Colonic mucosa (tissue), 4 donors: ENCODE data around the gene SCARF1. TPM values are rescaled to one million over a fixed set of nuclear protein-coding genes. Genes with fewer than 3 reads are reported as not detected.
A peak's percentile ranks its signal among the peaks of the same experiment; 100 is the strongest.
"Not testable (repeated sequence)": the region's sequence is repeated elsewhere in the genome, so short reads cannot be mapped to it uniquely, and the experiment has no call there.

ENCODE experiments used
- DNase-seq: peaks from one replicate; pipeline ENCODE4 v3.0.0-alpha.2; 2020
- H3K27ac ChIP-seq: fragments of 200-600 bp; one replicate; pipeline ENCODE4 v1.8.0; 2021
- H3K27me3 ChIP-seq: fragments of 200-600 bp; one replicate; pipeline ENCODE4 v1.8.0; 2021
- H3K36me3 ChIP-seq: fragments of 200-600 bp; one replicate; pipeline ENCODE4 v1.8.0; 2021
- H3K4me1 ChIP-seq: fragments of 200-600 bp; one replicate; pipeline ENCODE4 v1.8.0; 2021; ENCODE audit warnings: mild to moderate bottlenecking
- H3K4me3 ChIP-seq: fragments of 200-600 bp; one replicate; pipeline ENCODE4 v1.8.0; 2021
- H3K9ac ChIP-seq, 2 donors: one replicate each; pipeline ENCODE4 v1.7.0; 2013; ENCODE audit warnings: control low read depth in 2 of 2, low read depth in 2 of 2, low read length in 2 of 2
- H3K9me3 ChIP-seq: fragments of 200-600 bp; one replicate; pipeline ENCODE4 v1.8.0; 2021
- intact Hi-C: fragments of 100-400 bp; cut with DNase I; formaldehyde crosslinking; loops from one replicate; pipeline ENCODE4 v1.14.1; 2022
- total RNA-seq, 2 donors: library from RNA; stranded (reverse); fragmentation: NEBNext Ultra II Directional in 1 of 2; extraction: Animal tissue kit (Norgen Biotek cat#: 25700) in 1 of 2; gene quantifications; one replicate each; pipeline ENCODE4 v1.2.1, GENCODE V29; 2021
- TF ChIP-seq, protein P1 (sequence below): fragments of 200-600 bp; IDR thresholded peaks from one replicate; pipeline ENCODE4 v1.8.0; 2022; ENCODE audit warnings: antibody characterized with exemption, mild to moderate bottlenecking
- donor health status: healthy.
- donor health status: DM: no; HTN: no; CAD: no.
- donor health status: DM: no; HTN: no; CAD: no.

Gene SCARF1
- total RNA-seq, 2 donors from 2014 or later, result 6.3 to 7.7 TPM

DNA sequence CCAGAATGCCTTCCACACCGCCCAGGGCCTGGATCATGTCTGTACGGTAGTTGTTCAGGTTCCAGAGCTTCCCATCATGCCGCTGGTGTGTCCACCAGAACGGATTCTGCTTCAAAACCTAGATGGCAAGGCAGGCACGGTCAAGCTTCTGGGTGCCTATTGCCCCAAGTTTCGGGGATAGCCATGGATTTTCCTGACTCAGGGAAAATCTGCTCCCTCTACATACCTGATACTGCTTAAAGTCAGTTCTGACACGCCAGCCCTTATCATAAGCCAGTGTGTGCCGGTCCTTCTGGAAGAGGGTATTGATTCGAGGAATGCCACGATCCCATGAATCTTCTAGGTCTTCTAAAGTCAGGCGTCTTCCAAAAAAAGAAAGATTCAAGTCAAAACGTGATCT, 15.5 kb upstream of the SCARF1 start:
- H3K27me3 ChIP-seq, result no peaks in the 10 kb centered on the region
- H3K27ac ChIP-seq, result no peak overlapping the region
- no peaks in the 10 kb centered on the region for H3K4me1 ChIP-seq
- H3K9ac ChIP-seq, result no peak overlapping the region
- H3K36me3 ChIP-seq, result peaks cover 52% of the 10 kb centered on the region
- no peaks in the 10 kb centered on the region for H3K9me3 ChIP-seq
- DNase-seq, result no peak
- TF ChIP-seq, protein P1, sequence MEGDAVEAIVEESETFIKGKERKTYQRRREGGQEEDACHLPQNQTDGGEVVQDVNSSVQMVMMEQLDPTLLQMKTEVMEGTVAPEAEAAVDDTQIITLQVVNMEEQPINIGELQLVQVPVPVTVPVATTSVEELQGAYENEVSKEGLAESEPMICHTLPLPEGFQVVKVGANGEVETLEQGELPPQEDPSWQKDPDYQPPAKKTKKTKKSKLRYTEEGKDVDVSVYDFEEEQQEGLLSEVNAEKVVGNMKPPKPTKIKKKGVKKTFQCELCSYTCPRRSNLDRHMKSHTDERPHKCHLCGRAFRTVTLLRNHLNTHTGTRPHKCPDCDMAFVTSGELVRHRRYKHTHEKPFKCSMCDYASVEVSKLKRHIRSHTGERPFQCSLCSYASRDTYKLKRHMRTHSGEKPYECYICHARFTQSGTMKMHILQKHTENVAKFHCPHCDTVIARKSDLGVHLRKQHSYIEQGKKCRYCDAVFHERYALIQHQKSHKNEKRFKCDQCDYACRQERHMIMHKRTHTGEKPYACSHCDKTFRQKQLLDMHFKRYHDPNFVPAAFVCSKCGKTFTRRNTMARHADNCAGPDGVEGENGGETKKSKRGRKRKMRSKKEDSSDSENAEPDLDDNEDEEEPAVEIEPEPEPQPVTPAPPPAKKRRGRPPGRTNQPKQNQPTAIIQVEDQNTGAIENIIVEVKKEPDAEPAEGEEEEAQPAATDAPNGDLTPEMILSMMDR, result no peak
- H3K4me3 ChIP-seq, result no peak overlapping the region
- intact Hi-C loops, result no loop called here

DNA sequence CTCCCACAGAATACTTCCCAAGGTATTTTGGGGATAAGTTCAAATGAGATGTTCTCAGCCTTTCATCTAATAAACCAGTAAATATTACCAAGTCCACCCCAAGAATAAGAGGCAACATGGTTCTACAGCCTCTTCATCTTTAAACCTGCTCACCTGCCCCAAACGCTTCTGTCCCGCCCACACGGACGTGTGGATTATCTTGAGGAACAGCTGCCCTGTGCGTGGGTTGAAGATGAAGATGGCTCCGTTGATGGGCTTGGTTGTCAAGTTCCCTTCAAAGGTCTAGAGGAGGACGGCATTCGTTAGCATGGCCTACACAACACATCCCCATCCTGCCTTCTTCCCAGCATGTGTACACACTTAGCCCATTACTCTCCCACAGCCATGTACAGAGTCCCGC, 12.6 kb upstream of the SCARF1 start:
- no peak for DNase-seq
- intact Hi-C loops, result loop anchor here (10.0 kb wide), 1 partner anchor 47 kb away; no protein-coding TSS in a partner anchor
- Histone ChIP-seq H3K27ac (no peak overlapping the region), H3K4me1 (no peaks in the 10 kb centered on the region), H3K4me3 (no peak overlapping the region), H3K9ac (no peak overlapping the region), H3K27me3 (no peaks in the 10 kb centered on the region), H3K36me3 (peaks cover 61% of the 10 kb centered on the region), H3K9me3 (no peaks in the 10 kb centered on the region)
- TF ChIP-seq, protein P1, result no peak

DNA sequence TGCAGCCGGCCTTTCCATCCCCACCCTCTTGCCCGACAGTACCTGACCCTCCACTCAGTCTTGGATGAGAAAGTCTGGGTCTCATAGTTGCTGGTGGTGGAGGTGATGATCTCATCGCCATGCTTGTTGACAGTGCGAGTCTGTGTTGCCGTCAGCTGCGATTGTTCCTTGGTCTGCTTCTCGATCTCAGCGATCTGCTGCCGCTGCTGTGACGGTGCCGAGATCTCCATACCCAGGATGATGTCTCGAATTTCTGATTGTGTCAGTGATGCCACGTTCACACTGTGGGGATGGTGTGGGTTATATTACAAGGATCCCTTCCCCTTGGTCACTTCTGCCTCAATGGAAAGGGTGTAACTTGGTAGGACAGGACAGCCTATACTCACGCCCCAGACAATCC, 8.2 kb upstream of the SCARF1 start:
- TF ChIP-seq, protein P1, result no peak
- Histone ChIP-seq H3K9ac (no peak overlapping the region), H3K4me3 (no peak overlapping the region), H3K27me3 (no peaks in the 10 kb centered on the region), H3K36me3 (peaks cover 32% of the 10 kb centered on the region), H3K27ac (no peak overlapping the region), H3K9me3 (no peaks in the 10 kb centered on the region), H3K4me1 (peaks cover 14% of the 10 kb centered on the region)
- no peak for DNase-seq
- intact Hi-C loops, result loop anchor here (5.0 to 10.0 kb wide), 2 partner anchors 51 to 174 kb away; partner anchors contain the start of gene SMYD4

DNA sequence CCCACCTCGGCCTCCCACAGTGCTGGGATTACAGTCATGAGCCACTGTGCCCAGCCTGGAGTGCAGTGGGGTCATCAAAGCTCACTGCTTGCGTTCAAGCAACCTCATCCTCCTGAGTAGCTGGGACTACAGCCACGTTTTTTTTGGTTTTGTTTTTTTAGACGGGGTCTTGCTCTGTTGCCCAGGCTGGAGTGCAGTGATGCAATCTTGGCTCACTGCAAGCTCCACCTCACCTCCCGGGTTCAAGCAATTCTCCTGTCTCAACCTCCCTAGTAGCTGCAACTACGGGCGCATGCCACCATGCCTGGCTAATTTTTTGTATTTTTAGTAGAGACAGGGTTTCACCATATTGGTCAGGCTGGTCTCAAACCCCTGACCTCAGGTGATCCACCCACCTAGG, 7.3 kb upstream of the SCARF1 start:
- H3K4me1 ChIP-seq, result peaks cover 20% of the 10 kb centered on the region
- H3K9me3 ChIP-seq, H3K9ac ChIP-seq, H3K27ac ChIP-seq, H3K4me3 ChIP-seq, H3K27me3 ChIP-seq, DNase-seq: not testable (repeated sequence)
- H3K36me3 ChIP-seq, result peaks cover 27% of the 10 kb centered on the region
- intact Hi-C loops, result loop anchor here (5.0 to 10.0 kb wide), 2 partner anchors 52 to 175 kb away; partner anchors contain the start of gene SMYD4

DNA sequence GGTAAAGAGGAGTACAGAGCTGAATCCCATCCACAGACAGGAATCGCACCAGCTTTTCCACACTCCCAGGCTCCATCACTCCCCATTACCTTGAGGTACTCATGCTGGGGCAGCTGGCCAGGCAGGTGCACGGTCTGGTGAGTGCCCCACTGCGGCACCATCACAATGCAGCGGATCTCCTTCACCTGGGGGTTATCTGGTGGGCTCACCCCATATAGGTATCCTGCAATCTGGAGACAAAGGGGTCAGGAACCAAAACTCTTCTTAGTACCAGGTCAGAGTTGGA, 6.0 kb upstream of the SCARF1 start:
- TF ChIP-seq, protein P1, result no peak
- Histone ChIP-seq H3K4me3 (no peak overlapping the region), H3K27ac (peak overlapping the region; percentile 100), H3K9me3 (no peaks in the 10 kb centered on the region), H3K27me3 (no peaks in the 10 kb centered on the region), H3K36me3 (peaks cover 21% of the 10 kb centered on the region), H3K9ac (peak overlapping the region in 1 of 2 donors; percentile 74), H3K4me1 (peaks cover 21% of the 10 kb centered on the region)
- DNase-seq, result no peak
- intact Hi-C loops, result loop anchor here (5.0 to 10.0 kb wide), 2 partner anchors 53 to 176 kb away; partner anchors contain the start of gene SMYD4

DNA sequence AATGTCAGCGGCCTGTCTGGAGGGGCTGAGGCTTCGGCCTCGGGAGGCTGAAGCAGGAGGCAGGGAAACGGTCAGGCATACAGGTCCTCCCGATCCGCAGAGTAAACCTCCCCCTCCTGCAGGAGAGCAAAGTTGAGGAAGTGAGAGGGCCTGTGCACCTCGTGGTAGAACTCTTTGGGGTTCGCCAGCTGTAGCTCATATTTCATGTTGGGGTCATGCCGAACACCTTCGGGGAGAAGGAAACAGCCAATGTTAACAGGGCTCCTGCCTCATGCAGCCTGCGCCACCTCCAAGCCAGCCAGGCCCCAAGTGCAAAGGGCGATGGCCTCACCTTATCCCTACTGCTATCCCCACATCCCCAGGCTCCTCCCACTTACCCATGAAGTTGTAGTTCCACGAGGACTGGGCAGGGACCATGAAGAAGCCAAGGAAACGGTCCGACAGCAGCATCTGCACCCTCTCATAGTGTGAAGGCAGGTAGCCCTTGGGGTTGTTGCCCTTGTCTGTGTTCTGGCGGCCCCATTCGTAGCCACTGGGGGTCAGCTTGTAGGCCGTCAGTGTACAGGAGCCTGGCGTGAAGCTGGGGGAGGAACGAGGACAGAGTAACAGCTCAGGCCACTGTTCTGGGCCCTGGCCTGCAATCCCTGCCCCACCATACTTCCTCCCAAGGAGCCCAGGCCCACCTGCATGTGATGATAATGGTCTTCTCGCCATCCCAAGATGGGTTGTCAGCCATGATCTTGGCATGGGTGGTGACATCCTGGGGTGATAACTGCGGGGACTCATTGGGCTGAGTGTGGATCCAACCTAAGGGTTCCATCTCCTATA, 5.4 kb upstream of the SCARF1 start:
- Histone ChIP-seq H3K36me3 (peaks cover 17% of the 10 kb centered on the region), H3K4me3 (no peak overlapping the region), H3K4me1 (peaks cover 21% of the 10 kb centered on the region), H3K9me3 (no peaks in the 10 kb centered on the region), H3K27ac (peak overlapping the region; percentile 100), H3K27me3 (no peaks in the 10 kb centered on the region), H3K9ac (peak overlapping the region in 1 of 2 donors; percentile 74)
- TF ChIP-seq, protein P1, result no peak
- peak; percentile 68 for DNase-seq
- intact Hi-C loops, result loop anchor here (5.0 to 10.0 kb wide), 2 partner anchors 54 to 176 kb away; partner anchors contain the start of gene SMYD4
